CD4-positive, alpha-beta T cell treated with Interleukin-6 for 4 hours (primary cell): ENCODE results near the gene L3MBTL2.
"Not testable (repeated sequence)": the region's sequence is repeated elsewhere in the genome, so short reads cannot be mapped to it uniquely, and the experiment has no call there.

Source experiments
- DNase-seq: peaks from one replicate; pipeline ENCODE4 v3.0.0-alpha.2; 2020; ENCODE audit warnings: mixed read lengths

Gene L3MBTL2

DNA sequence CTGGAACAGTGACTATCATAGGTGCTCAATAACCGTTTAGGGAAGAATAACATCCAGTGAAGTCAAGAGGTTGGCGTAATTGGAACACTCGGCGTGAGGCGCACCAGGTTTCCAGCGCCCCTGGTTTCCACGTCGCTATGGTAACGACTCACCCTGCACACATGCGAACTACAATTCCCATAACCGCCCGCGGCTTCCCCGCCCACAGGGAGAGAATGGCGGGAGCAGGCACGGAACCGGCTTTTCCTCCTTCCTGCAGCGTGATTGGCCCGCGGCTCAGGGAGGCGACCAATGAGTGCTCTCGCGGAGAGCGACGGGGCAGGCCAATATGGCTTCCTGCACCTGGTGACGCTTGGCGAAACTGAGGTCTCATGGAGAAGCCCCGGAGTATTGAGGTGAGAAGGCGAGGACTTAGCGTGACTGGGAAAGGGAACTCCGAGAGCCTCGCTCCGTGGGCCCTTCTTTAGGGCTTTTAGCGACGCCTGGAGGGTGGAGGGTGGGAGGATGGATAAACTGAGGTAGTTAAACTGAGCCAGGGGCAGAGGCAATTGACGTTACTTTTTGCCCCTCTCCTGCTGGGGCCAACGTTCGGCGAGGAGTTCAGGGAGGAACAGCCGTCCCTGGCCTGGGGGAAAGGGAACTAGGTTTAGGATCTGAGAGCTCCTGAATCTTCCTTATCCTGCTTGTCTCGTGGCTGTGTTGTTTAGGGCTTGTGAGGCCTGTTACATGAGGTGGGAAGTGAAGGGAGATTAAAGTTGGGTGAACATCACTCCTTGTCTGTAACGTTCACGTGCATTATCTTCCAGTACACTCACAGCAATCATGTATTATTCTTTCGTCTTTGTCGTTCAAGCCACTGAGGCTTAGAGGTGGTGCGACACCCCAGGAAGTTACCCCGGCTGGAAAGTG lies at the start of gene L3MBTL2:
Gene L3MBTL2, plus strand, starts transcription at position 321 of the 909 bp plus-strand sequence. Its CDS starts 51 bp downstream, at position 372.
- DNase-seq, result peak; percentile 98

- DNase-seq, result no peak
These were observed 48.0 kb upstream of the L3MBTL2 start for GRCh38 chr22:41157083-41157482.

DNA sequence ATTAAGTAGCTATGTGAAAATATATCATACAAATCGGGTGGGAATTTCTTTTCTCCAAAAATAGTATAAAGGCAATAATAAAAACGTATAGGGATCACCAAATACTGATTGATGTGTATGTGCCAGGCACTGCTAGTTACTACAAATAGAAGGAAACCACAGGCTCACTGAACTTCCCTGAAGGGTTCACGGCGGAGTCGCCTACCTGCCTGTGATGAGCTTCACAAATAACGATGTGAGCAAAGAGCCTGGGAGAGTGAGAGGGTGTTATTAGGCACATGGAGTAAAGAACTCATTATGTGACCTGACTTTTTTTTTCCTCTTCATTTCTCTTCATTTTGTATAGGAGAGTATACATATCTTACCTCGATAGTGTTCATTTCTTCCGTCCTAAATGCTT lies 36.0 kb upstream of the L3MBTL2 start:
- DNase-seq, result no peak

DNA sequence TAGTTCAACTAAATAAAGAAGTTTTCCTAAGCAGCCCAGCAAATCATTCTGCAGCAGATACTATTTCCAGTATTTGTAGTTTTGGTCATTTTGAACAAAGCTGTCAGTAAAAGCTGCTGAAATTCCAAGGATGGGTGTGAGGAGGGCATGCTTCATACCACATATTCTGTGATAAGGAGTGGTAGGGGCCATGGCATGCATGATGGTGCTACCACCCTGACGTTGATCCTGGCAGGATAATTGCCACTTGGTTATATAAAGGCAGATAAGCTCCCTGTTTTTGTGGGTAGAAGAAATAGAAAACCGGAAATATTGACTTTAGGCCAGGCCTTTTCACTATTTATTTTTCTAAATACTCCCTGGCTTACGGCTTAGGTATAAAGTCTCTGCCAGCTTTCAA lies 33.1 kb upstream of the L3MBTL2 start:
- DNase-seq, result no peak

GRCh38 chr22:41175546-41175945 lies 29.6 kb upstream of the L3MBTL2 start:
- no peak for DNase-seq

DNA sequence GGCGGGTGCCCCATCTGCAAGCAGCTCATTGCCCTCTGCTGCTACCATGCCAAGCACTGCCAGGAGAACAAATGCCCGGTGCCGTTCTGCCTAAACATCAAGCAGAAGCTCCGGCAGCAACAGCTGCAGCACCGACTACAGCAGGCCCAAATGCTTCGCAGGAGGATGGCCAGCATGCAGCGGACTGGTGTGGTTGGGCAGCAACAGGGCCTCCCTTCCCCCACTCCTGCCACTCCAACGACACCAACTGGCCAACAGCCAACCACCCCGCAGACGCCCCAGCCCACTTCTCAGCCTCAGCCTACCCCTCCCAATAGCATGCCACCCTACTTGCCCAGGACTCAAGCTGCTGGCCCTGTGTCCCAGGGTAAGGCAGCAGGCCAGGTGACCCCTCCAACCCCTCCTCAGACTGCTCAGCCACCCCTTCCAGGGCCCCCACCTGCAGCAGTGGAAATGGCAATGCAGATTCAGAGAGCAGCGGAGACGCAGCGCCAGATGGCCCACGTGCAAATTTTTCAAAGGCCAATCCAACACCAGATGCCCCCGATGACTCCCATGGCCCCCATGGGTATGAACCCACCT lies 28.0 kb upstream of the L3MBTL2 start:
- DNase-seq, result no peak

- DNase-seq, result no peak
These were observed 27.3 kb upstream of the L3MBTL2 start for GRCh38 chr22:41177622-41178424.

GRCh38 chr22:41178425-41178975 lies 26.6 kb upstream of the L3MBTL2 start:
- no peak for DNase-seq

DNA sequence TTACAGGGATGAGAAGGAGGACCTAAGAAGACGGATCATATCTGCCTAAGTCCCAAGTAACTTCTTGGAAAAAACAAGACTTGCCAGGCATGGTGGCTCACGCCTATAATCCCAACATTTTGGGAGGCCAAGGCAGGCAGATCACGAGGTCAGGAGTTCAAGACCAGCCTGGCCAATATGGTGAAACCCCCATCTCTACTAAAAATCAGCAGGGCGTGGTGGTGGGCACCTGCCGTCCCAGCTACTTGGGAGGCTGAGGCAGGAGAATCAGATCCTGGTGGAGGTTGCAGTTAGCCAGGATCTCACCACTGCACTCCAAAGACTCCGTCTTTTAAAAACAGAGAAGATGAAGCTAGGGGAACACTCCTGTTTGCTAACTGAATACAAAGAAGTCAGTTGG lies 24.8 kb upstream of the L3MBTL2 start:
- not testable (repeated sequence) for DNase-seq

- no peak for DNase-seq
These were observed 24.2 kb upstream of the L3MBTL2 start for GRCh38 chr22:41180926-41181325.

DNA sequence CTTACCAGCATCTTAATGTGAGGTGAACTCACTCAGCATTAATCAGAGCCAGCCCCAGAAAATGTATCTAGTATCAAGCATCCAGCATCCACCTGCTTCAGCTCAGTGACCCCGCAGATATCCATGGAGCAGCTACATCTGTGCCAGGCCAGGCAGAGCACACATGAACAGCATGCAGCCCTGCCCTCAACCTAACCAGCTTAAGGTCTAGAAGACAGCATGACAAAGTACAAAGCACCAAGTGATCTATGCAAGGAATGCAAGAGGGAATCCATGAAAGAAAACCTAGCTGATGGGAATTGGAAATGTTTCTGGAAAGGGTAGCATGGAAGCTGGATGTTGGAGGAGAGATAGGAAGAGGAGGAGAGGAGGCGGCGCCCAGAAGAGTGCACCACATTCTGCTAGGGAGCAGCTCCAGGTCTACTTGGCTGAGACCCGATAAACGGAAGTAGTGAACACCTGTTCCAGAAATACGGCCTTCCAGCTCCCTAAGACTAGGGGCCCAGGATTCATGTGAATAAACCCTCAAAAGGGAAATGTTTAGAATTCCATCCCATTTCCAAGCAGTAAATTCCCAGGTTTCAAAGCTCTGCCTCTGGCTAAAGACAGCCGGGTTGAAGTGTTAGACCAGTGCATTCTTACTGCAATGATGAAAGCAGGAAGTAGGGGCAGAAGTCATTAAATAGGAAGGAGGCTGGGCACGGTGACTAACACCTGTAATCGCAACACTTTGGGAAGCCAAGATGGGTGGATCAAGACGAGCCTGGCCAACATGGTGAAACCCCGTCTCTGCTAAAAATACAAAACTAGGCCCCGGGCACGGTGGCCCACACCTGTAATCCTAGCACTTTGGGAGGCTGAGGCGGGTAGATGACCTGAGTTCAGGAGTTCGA lies 23.5 kb upstream of the L3MBTL2 start:
- DNase-seq, result no peak

DNA sequence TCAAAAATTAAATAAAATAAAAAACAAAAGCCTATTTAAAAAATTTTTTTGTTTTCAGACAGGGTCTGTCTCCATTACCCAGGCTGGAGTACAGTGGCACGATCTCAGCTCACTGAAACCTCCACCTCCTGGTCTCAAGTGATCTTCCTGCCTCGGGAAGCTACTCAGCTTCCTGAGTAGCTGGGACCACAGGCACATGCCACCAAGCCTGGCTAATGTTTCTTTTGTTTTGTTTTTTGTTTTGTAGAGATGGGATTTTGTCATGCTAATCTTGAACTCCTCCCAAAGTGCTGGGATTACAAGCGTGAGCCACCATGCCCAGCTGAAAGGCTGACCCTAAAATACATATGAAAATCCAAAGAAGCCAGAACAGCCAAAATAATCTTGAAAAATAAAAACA lies 20.4 kb upstream of the L3MBTL2 start:
- no peak for DNase-seq

DNA sequence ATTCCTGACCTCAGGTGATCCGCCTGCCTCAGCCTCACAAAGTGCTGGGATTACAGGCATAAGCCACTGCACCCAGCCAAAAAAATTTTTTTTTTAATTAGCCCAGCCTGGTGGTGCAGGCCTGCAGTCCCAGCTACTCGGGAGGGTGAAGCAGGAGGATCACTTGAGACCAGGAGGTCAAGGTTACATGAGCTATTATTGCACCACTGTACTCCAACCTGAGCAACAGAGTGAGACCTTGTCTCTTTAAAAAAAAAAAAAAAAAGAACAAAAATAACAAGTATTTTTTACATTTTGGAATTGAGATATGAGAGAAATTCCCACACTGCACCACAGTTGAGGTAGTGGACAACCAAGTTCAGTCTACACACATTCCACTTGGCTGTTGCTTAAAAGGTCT lies 13.6 kb upstream of the L3MBTL2 start:
- DNase-seq, result no peak

DNA sequence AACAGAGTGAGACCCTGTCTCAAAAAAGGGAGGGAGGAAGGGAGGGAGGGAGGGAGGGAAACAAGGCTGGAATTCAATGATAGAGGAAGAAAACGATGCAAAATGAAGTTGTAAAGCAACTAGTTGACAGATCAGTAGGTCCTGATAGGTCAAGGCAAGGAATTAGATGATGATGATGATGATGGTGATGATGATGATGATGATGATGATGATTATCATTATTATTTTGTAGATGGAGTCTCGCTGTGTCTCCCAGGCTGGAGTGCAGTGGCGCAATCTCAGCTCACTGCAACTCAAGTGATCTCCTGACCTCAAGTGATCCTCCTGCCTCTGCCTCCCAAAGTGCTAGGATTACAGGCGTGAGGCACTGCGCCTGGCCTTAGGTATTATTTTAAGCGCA lies 11.3 kb upstream of the L3MBTL2 start:
- DNase-seq, result no peak

GRCh38 chr22:41197038-41197972 lies 7.8 kb upstream of the L3MBTL2 start:
- DNase-seq, result peak; percentile 91

- DNase-seq, result peak; percentile 68
These were observed 7.0 kb upstream of the L3MBTL2 start for GRCh38 chr22:41198027-41198580.

GRCh38 chr22:41201141-41201540 lies 4.0 kb upstream of the L3MBTL2 start:
- no peak for DNase-seq

- no peak for DNase-seq
These were observed 2.0 kb upstream of the L3MBTL2 start for GRCh38 chr22:41203118-41203517.

GRCh38 chr22:41204066-41204465 lies 1.0 kb upstream of the L3MBTL2 start:
- no peak for DNase-seq

GRCh38 chr22:41206719-41207118 lies 1.6 kb downstream of the L3MBTL2 start:
- no peak for DNase-seq

- no peak for DNase-seq
These were observed 10.3 kb downstream of the L3MBTL2 start for GRCh38 chr22:41215409-41215808.
